Hematopoietic multipotent progenitor cell treated with erythropoietin and hydrocortisone succinate and interleukin-3 and kit ligand, for 8 days (in vitro differentiated cells): Measurements from ENCODE around the gene PLEKHG5.
A peak's percentile ranks its signal among the peaks of the same experiment; 100 is the strongest.

Experiments used
- DNase-seq: peaks from one replicate; pipeline ENCODE4 v3.0.0-alpha.2; 2015

The PLEKHG5 gene

DNA sequence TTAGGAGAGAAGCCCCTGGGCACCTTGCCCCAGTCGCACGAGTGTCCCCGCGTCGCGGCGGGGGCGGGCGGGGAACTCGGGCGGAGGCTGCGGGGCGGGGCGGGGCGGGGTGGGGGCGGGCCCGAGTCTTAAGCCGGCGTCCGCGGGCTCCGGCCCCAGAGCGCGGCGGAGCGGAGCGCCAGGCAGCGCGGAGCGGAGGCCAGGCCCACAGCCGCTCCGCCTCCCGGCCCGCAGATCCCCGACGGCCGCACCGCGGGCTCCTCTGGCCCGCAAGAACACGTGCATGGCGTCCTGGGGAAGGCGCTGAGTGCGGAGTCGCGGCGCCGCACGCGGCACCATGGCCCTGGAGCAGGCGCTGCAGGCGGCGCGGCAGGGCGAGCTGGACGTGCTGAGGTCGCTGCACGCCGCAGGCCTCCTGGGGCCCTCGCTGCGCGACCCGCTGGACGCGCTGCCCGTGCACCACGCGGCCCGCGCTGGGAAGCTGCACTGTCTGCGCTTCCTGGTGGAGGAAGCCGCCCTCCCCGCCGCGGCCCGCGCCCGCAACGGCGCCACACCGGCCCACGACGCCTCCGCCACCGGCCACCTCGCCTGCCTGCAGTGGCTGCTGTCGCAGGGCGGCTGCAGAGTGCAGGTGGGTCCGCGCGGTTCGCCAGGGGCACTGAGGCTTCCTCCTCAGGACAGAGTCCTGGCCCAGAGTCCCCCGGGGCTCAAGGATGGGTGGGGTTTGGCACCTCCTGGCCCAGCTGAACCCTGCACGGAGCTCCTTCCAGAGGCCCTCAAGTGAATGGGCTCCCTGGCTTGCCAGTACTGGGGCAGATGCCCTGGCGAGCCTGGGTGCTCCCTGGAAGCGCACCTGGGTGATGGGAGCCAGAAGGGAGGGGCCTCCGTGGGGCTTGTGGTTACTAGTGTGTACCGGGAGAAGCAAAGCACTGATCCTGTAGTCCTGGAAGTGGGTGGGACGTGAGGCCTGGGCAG lies 66.6 kb downstream of the PLEKHG5 start, which contains the start of gene ESPN:
Gene ESPN (plus strand): TSS at position 158 of the 975 bp plus-strand sequence. CDS start 180 bp downstream, at position 338.
- no peak for DNase-seq

DNA sequence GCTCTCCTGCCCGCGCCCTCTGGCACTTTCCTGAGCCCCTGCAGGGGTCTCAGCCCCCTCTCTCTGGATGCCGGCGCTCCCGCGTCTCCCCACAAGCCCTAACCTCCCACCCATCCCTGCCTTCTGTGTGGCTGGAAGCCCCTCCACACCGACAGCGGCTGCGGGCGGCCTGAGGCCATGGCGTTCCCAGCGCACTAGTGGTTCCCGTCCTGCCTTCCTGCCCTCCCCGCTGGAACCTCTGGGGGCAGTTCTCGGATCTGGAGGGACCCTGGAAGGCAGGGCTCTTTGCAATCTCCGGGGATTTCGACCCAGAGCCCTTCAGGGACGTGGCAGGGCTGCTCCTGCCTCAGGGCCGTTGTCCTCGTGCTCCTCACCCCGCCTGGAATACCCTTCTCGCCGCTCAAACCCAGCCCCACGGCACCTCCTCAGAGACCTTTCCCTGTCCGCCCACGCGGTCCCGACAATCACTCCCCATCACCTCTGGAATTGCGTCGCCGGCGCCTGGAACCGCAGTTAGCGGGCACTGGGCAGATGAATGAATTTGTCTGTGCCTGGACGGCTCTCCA lies 67.4 kb downstream of the PLEKHG5 start:
- no peak for DNase-seq

DNA sequence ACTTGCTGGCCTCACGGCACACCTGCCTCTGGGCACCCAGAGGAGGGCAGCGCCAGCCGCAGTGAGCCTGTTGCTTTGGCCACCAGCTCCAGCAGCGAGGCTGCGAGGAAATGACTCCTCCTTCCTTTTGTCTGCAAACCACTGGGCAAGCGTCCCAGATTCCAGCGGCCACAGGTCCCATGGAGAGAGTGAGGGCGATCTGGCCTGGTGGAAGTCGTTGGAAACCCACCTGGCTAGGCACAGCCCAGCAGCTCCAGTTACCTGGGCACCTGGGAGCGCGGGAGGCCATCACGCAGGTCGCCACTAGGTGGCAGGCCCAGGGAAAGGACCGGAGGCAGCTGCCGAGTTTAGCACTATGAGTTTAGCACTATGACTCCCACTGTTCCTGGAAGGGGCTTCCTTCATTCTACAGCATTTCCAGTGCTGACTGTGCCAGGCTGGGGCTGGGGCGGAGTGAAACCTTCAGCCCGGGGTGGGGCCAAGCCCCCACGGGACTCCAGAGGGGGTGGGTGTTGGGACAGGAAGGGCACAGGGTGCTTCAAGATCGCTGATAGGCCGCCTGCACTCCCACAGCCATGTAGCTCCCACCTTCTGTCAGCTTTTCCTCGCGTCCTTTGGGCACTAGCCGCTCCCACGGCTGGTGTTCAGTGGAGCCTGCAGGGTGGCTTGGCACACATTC lies 68.0 kb downstream of the PLEKHG5 start:
- DNase-seq, result peak; percentile 59

DNA sequence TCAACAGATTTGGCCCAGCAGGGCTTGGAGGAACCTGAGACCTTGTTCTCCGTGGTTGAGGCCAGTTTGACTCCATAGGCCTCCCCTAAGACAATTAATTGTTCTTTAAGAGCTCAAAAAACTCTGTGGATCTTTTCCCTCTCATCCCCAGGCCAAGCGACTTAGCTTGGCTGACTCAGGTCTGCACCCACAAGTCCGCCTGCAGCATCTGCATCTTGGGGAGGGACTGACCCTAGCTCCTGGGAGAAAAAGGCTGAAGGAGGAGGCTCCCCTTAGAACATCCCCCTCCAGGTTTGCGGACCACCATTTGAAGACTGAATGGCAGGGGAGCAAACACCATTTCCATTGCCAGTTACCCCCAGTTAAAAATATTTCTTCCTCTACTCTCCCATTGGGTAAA lies 70.2 kb downstream of the PLEKHG5 start:
- DNase-seq, result no peak

DNA sequence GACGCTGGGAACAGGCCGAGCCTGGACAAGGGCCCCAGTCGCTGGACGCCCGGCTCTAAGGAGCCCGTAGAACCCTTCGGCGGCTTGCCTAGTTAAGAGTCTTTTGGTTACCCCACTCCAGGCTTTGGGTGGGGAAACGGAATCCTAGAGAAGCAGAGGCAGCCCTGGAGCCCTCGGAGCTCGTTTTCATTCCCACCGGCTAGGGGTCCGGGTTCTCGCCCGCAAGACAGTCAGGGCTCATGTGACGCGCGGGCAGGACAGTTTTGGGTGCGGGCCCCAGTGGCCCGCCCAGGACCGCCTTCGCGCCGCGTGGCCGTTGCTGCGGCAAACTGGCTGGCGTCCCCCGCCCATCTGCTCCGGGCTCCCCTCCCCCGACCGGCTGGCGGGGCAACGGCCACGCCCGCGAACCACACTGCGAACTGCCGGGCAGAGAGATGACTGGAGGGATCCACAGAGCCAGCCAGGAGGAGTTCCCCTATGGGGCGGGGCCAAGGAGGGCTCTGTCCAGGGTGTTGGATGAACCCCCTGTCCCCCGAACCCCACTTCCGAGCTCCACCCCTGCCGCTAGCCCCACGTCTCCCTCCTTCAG lies 70.9 kb downstream of the PLEKHG5 start:
- peak; percentile 72 for DNase-seq

DNA sequence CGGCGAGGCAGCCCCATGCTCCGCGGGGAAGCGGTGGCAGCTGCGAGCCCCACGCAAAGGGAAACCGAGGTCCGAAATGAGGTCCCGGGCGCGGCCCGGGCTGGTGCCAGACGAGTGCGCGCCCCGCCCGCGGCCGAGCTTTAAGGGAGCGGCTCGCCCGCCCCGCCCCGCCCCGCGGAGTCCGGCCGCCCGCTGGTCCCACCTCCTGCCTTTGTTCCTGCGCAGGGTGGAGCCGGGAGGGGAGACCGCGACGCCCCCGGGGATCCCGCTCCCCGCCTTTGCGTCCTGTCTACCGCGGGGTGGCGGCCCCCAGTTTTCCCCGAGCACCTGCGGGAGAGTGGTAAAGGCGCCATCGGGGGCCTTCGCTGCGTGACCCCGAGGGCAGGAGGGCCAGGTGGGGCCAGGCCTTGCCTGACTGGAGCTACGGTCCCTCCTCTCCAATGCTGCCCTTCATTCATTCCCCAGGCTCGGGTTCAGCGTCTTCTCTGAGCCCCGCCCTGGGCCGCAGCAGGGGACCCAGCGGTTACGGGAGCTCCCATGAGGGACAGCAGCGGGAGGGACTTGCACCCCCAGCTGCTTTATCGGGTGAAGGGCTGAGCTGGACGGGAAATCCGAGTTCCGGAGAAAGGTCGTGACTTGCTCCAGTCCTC lies 71.5 kb downstream of the PLEKHG5 start, which contains the start of gene HES2:
Gene HES2 (minus strand): TSS at position 116 of the 650 bp plus-strand sequence. CDS start 99 bp downstream, at position 17.
- peak; percentile 44 for DNase-seq

DNA sequence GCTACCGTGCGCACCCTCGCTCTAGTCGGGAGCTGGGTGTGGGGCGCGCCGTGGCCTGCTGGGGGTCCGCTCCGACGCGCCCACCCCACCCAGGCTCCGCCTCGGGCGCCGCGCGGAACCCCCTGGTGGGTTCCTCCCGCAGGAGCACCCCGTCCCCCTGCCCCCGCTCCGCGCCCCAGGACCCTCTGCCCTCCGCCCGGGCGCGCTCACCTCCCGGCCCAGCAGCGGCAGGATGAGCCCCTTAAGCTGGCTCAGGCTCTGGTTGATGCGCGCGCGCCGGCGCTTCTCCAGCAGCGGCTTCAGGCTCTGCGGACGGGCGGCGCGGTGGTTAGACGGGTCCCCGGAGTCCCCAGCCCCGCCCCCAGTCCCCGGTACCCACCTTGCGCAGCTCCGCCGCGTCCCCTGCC lies 72.1 kb downstream of the PLEKHG5 start:
- DNase-seq, result no peak

DNA sequence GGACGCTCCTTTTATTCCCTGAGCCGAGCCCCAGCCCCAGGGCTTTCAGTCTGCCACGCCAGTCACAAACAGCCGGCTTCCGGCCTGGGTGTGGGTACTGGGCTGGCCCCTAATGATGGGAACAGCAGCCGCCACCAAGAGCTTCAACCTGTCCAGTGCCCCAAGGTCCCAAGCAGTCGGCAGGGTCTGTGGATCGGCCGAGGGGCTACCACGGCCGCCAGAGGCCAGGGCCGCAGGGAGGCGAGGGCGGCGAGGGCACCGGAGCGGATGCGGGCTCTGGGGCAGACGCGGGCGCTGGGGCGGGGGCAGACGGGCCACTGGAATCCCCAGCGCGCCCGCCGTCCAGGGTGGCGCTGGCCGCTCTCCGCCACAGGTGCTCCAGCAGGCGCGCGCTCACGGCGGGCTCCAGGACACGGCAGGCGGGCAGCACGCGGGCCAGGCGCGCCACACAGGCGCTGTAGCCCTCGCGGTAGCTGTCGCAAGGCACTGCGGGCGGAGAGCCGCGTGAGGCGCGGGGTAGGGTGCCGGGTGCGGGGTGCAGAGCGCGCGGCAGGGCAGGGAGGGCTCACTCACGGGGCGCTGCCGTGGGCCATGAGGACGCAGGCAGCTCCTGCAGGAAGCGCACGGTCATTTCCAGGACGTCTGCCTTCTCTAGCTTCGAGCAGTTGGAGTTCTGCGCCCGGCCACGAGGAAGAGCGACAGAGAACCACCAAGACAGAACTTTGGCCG lies 72.6 kb downstream of the PLEKHG5 start:
- no peak for DNase-seq

DNA sequence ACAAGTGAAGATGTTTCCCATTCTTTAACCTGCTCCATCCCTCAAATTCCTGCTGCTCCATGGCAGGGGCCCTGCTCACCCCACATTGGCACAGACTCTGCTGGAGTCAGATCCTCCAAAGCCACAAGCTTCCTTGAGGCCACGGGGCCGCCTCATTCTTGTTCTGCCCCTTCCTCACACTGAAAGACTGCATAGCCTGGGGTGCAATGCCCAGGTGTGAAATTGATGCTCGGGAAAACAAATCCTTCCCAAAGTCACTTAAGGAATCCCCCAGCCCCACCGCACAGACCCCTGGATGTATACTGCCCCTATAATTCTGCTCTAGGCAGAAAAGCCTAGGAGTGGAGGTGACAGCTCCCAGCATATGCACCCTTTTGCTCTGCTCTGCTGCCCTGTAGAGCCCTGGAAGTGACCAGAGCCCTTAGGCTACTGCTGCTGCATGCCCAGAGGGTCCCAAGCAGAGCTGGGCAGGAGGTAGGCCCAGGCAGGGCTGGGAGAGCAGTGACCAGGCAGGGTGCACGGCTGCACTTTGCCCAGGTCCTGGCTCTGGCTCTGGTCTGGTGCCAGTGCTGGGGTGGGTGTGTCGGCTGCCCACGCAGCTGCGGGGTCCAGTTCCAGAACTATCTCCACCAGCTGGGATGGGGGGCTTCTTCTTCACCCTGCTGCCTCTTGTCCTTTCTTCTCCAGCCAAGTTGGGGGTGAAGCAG lies 73.4 kb downstream of the PLEKHG5 start:
- DNase-seq, result no peak
